Vagina (tissue), 2 donors: Measurements from ENCODE around the gene EDNRB. TPM values are rescaled to one million over a fixed set of nuclear protein-coding genes. Genes with fewer than 3 reads are reported as not detected.

ENCODE experiments used
- DNase-seq, 2 donors: peaks; one replicate each; pipeline ENCODE4 v3.0.0-alpha.2; 2017; ENCODE audit errors: extremely low spot score in 2 of 2
- H3K27ac ChIP-seq: fragments of 200-600 bp; sonication (generic); one replicate; pipeline ENCODE4 v1.5.1; 2019
- H3K27me3 ChIP-seq: fragments of 200-600 bp; sonication (generic); one replicate; pipeline ENCODE4 v1.5.1; 2019
- H3K36me3 ChIP-seq, 2 donors: fragments of 200-600 bp; sonication (generic); one replicate each; pipeline ENCODE4 v1.5.1; 2017 to 2019
- H3K4me1 ChIP-seq: fragments of 200-600 bp; sonication (generic); one replicate; pipeline ENCODE4 v1.5.1; 2019
- H3K4me3 ChIP-seq, 2 donors: fragments of 200-600 bp; sonication (generic); 1 replicate in 1 of 2; 2 replicates in 1 of 2; pipeline ENCODE4 v1.5.1; 2016 to 2019
- H3K9me3 ChIP-seq: fragments of 200-600 bp; sonication (generic); one replicate; pipeline ENCODE4 v1.5.1; 2019
- CTCF ChIP-seq, 3 experiments: fragments of 450-650 bp in 2 of 3; fragments of 200-600 bp in 1 of 3; sonication (generic) in 1 of 3; IDR thresholded peaks; one replicate each; pipeline ENCODE4 v1.5.1; 2017 to 2019; ENCODE audit warnings: antibody characterized with exemption in 3 of 3, mild to moderate bottlenecking in 2 of 3, moderate library complexity in 2 of 3
- POLR2A ChIP-seq, 2 donors: fragments of 450-650 bp; IDR thresholded peaks; one replicate each; pipeline ENCODE4 v1.6.1; 2017; ENCODE audit warnings: antibody characterized with exemption in 2 of 2, mild to moderate bottlenecking in 2 of 2, moderate library complexity in 2 of 2
- POLR2AphosphoS5 ChIP-seq, 2 donors: sonication (generic); formaldehyde crosslinking; IDR thresholded peaks; one replicate each; pipeline ENCODE4 v1.9.0; 2017; ENCODE audit warnings: antibody characterized with exemption in 2 of 2, mild to moderate bottlenecking in 2 of 2, low read depth in 1 of 2; ENCODE audit not compliant: insufficient read depth in 1 of 2
- intact Hi-C: fragments of 100-400 bp; cut with DNase I; formaldehyde crosslinking; loops from one replicate; pipeline ENCODE4 v1.15.1; 2023
- total RNA-seq: library from RNA; depleted of rRNA; stranded (reverse); fragments of >200 nt; gene quantifications from one replicate; pipeline ENCODE4 v1.2.3, GENCODE V29; 2016

The EDNRB gene
- total RNA-seq, 1 donor from 2014 or later, result 46.2 TPM

GRCh38 chr13:77915686-77916085 lies 2.9 kb downstream of the EDNRB start:
- Histone ChIP-seq H3K36me3 (no peaks in the 10 kb centered on the region), H3K27me3 (no peaks in the 10 kb centered on the region), H3K9me3 (no peaks in the 10 kb centered on the region), H3K27ac (peak overlapping the region; percentile 53), H3K4me3 (peak overlapping the region; percentile 47 to 55), H3K4me1 (peaks cover 6% of the 10 kb centered on the region)
- intact Hi-C loops, result no loop called here
- DNase-seq, result no peak
- TF ChIP-seq POLR2A (IDR thresholded peaks at IDR 0.05), result no peak
- no peak for TF ChIP-seq CTCF (IDR thresholded peaks at IDR 0.05)
- TF ChIP-seq POLR2AphosphoS5 (IDR thresholded peaks at IDR 0.05; ENCODE audit: insufficient read depth in 1 of 2, low read depth in 1 of 2), result no peak

- Histone ChIP-seq H3K36me3 (no peaks in the 10 kb centered on the region), H3K4me3 (no peak overlapping the region), H3K9me3 (no peaks in the 10 kb centered on the region), H3K4me1 (no peaks in the 10 kb centered on the region), H3K27ac (no peak overlapping the region), H3K27me3 (no peaks in the 10 kb centered on the region)
- TF ChIP-seq POLR2AphosphoS5 (IDR thresholded peaks at IDR 0.05; ENCODE audit: insufficient read depth in 1 of 2, low read depth in 1 of 2), result no peak
- TF ChIP-seq POLR2A (IDR thresholded peaks at IDR 0.05), result no peak
- TF ChIP-seq CTCF (IDR thresholded peaks at IDR 0.05), result no peak
- intact Hi-C loops, result no loop called here
- DNase-seq, result no peak
Observed at GRCh38 chr13:77913003-77913402, 5.6 kb downstream of the EDNRB start.

GRCh38 chr13:77911751-77912150 lies 6.9 kb downstream of the EDNRB start:
- H3K27ac ChIP-seq, result no peak overlapping the region
- intact Hi-C loops, result no loop called here
- no peak for TF ChIP-seq POLR2A (IDR thresholded peaks at IDR 0.05)
- TF ChIP-seq CTCF (IDR thresholded peaks at IDR 0.05), result no peak
- TF ChIP-seq POLR2AphosphoS5 (IDR thresholded peaks at IDR 0.05; ENCODE audit: insufficient read depth in 1 of 2, low read depth in 1 of 2), result no peak
- H3K9me3 ChIP-seq, result no peaks in the 10 kb centered on the region
- no peak overlapping the region for H3K4me3 ChIP-seq
- DNase-seq, result no peak
- H3K4me1 ChIP-seq, result no peaks in the 10 kb centered on the region
- H3K27me3 ChIP-seq, result no peaks in the 10 kb centered on the region
- H3K36me3 ChIP-seq, result no peaks in the 10 kb centered on the region

- no peak for DNase-seq
- H3K4me3 ChIP-seq, result no peak overlapping the region
- intact Hi-C loops, result no loop called here
Observed at GRCh38 chr13:77909827-77910226, 8.8 kb downstream of the EDNRB start.

GRCh38 chr13:77908531-77908930 lies 10.1 kb downstream of the EDNRB start:
- peak overlapping the region; percentile 13 for H3K27ac ChIP-seq
- no peaks in the 10 kb centered on the region for H3K9me3 ChIP-seq
- no peak overlapping the region for H3K4me3 ChIP-seq
- no peaks in the 10 kb centered on the region for H3K27me3 ChIP-seq
- intact Hi-C loops, result no loop called here
- TF ChIP-seq POLR2AphosphoS5 (IDR thresholded peaks at IDR 0.05; ENCODE audit: insufficient read depth in 1 of 2, low read depth in 1 of 2) (no peak), CTCF (IDR thresholded peaks at IDR 0.05) (no peak), POLR2A (IDR thresholded peaks at IDR 0.05) (no peak)
- no peaks in the 10 kb centered on the region for H3K36me3 ChIP-seq
- DNase-seq, result no peak
- no peaks in the 10 kb centered on the region for H3K4me1 ChIP-seq

More at GRCh38 chr13:77909827-77910226, 8.8 kb downstream of the EDNRB start:
- Histone ChIP-seq H3K27me3 (no peaks in the 10 kb centered on the region), H3K27ac (no peak overlapping the region), H3K4me1 (no peaks in the 10 kb centered on the region), H3K9me3 (no peaks in the 10 kb centered on the region), H3K36me3 (no peaks in the 10 kb centered on the region)
- no peak for TF ChIP-seq CTCF (IDR thresholded peaks at IDR 0.05)
